Measurements from ENCODE around the gene SLC6A11. TPM values are rescaled to one million over a fixed set of nuclear protein-coding genes. Genes with fewer than 3 reads are reported as not detected.

Gene SLC6A11
- total and polyA plus RNA-seq, 9 of the 15 experiments (the other 6 are each of a cell fraction or from before 2014, with no cell fraction given), result 0.04 TPM; not detected in 8

GRCh38 chr3:10950476-10951294 lies 134.7 kb downstream of the SLC6A11 start:
- Histone ChIP-seq H3K4me1 (replicated peaks in 1 of 2; ENCODE audit: control insufficient read depth in 2 of 2, insufficient read depth in 2 of 2, low read length in 2 of 2) (no peaks in the 10 kb centered on the region; a peak in 1 of 5 replicates), H3K36me3 (ENCODE audit: control insufficient read depth, insufficient read depth, low read length) (no peaks in the 10 kb centered on the region), H3K4me3 (no peak overlapping the region), H3K9ac (ENCODE audit: insufficient read depth in 1 of 2, low read depth in 2 of 2, low read length in 2 of 2) (no peak overlapping the region), H3K9me1 (ENCODE audit: control insufficient read depth, insufficient read depth, low read length) (no peaks in the 10 kb centered on the region), H3K27me3 (ENCODE audit: control insufficient read depth in 2 of 2, insufficient read depth in 2 of 2, low read length in 2 of 2) (peaks cover 0 to 37% of the 10 kb centered on the region in 2 experiments; a peak in 2 of 5 replicates), H2AFZ (ENCODE audit: low read depth, low read length) (peak overlapping the region; percentile 42), H3K9me3 (replicated peaks; ENCODE audit: control insufficient read depth, insufficient read depth, low read depth, low read length) (no peaks in the 10 kb centered on the region), H3K79me2 (ENCODE audit: control insufficient read depth, insufficient read depth, low read length) (no peaks in the 10 kb centered on the region), H4K20me1 (replicated peaks; ENCODE audit: control insufficient read depth, insufficient read depth, low read length) (peaks cover 14% of the 10 kb centered on the region; the same call in 1 of the 2 replicates), H3K27ac (ENCODE audit: extremely low read depth, low read depth, low read length) (no peak overlapping the region), H3K4me2 (ENCODE audit: insufficient read depth, low read length) (no peak overlapping the region)
- ATAC-seq (peak; percentile 85), FAIRE-seq (peak; percentile 70), DNase-seq (ENCODE audit: extremely low read depth in 1 of 4, low spot score in 3 of 4) (peak; percentile 46 to 69 (median 62))
- WGBS (ENCODE audit: insufficient coverage, low coverage, missing lambda C conversion rate), result under 1% methylated on average over 12 of the region's 12 CpGs
- BruUV-seq (replicated peaks), result no TSS peak
- CTCF ChIA-PET (ENCODE audit: low intra/inter-chr PET ratio), result interaction anchor here (1.2 kb wide), 1 partner anchor 109 kb away, joined by 4 read pairs; no protein-coding TSS in a partner anchor
- intact Hi-C loops (cut with micrococcal nuclease) (loop anchor here (1.0 kb wide), 1 partner anchor 109 kb away; no protein-coding TSS in a partner anchor), in situ Hi-C loops (cut with MboI) (loop anchor here (5.0 kb wide), 1 partner anchor 102 kb away; no protein-coding TSS in a partner anchor)
- POLR2A ChIA-PET, result interaction anchor here (0.6 to 0.7 kb wide), 2 partner anchors 13 to 1481 kb away, joined by 3 to 4 read pairs; no protein-coding TSS in a partner anchor
- peak; percentile 24 to 55 for TF ChIP-seq RAD21 (CRISPR knock-in tag; conservative IDR thresholded peaks at IDR 0.05 in 1 of 2, IDR thresholded peaks at IDR 0.05 in 1 of 2)
- peak; percentile 63 to 71 (median 66) for TF ChIP-seq CTCF (IDR thresholded peaks at IDR 0.05 in 2 of 3, conservative IDR thresholded peaks at IDR 0.05 in 1 of 3; ENCODE audit: insufficient read depth in 2 of 3, low read depth in 1 of 3, low read length in 3 of 3)
- TF ChIP-seq ZNF134 (CRISPR knock-in tag; conservative IDR thresholded peaks at IDR 0.05), result peak; percentile 98
- no peak for TF ChIP-seq ZNF311 (CRISPR knock-in tag; IDR thresholded peaks at IDR 0.05)
- no peak for TF ChIP-seq DLX4 (CRISPR knock-in tag; IDR thresholded peaks at IDR 0.05)
- peak; percentile 82 for TF ChIP-seq ELF1 (tag; IDR thresholded peaks at IDR 0.05)
- TF ChIP-seq RBBP5 (IDR thresholded peaks at IDR 0.05; ENCODE audit: borderline replicate concordance, insufficient read depth, low read length, poor library complexity, severe bottlenecking), result no peak
- no peak for TF ChIP-seq ILF3 (IDR thresholded peaks at IDR 0.05; ENCODE audit: borderline replicate concordance)
- peak; percentile 46 for TF ChIP-seq SMC3 (conservative IDR thresholded peaks at IDR 0.05; ENCODE audit: insufficient read depth, low read depth, low read length)
- TF ChIP-seq CREM (IDR thresholded peaks at IDR 0.05; ENCODE audit: low read depth), result no peak
- 0 out of 2 replicates have a peak, but pooled peaks have one; percentile 29 for TF ChIP-seq ETV1 (tag; conservative IDR thresholded peaks at IDR 0.05; ENCODE audit: low read depth)
- TF ChIP-seq MTF1 (CRISPR knock-in tag; IDR thresholded peaks at IDR 0.05; ENCODE audit: borderline replicate concordance), result no peak
- TF ChIP-seq DEAF1 (CRISPR knock-in tag; IDR thresholded peaks at IDR 0.05), result no peak

All from K562 (cell line).